Keratinocyte (primary cell): Measurements from ENCODE around the gene SUV39H1. TPM values are rescaled to one million over a fixed set of nuclear protein-coding genes. Genes with fewer than 3 reads are reported as not detected.

Source experiments
- DNase-seq: peaks from one replicate; pipeline ENCODE4 v3.0.0-alpha.2; 2011; ENCODE audit warnings: low read depth, missing footprints, low spot score
- FAIRE-seq: peaks from 2 replicates; lab custom pipeline; 2011; peaks lifted over from hg19 to GRCh38; lab: Jason Lieb, UNC
- H2AFZ ChIP-seq: 2 replicates; pipeline ENCODE4 v1.6.0; 2012; ENCODE audit warnings: low read length, control low read depth, inconsistent platforms; ENCODE audit not compliant: control insufficient read depth
- H3K27ac ChIP-seq: 2 replicates; pipeline ENCODE4 v1.5.1; 2011; ENCODE audit warnings: low read length; ENCODE audit not compliant: control insufficient read depth, insufficient read depth
- H3K27me3 ChIP-seq: 3 replicates; pipeline ENCODE4 v1.6.0; 2011; ENCODE audit warnings: low read length; ENCODE audit not compliant: control insufficient read depth, insufficient read depth; ENCODE audit errors: extremely low read depth
- H3K36me3 ChIP-seq, 2 experiments: 2 replicates in 1 of 2; 3 replicates in 1 of 2; pipeline ENCODE4 v1.5.1; 2011; ENCODE audit warnings: low read length in 2 of 2, mild to moderate bottlenecking in 1 of 2; ENCODE audit not compliant: control insufficient read depth in 2 of 2, insufficient read depth in 2 of 2; ENCODE audit errors: extremely low read depth in 1 of 2
- H3K4me1 ChIP-seq: 3 replicates; pipeline ENCODE4 v1.5.1; 2011; ENCODE audit warnings: low read length; ENCODE audit not compliant: control insufficient read depth, insufficient read depth; ENCODE audit errors: extremely low read depth
- H3K4me2 ChIP-seq: 3 replicates; pipeline ENCODE4 v1.6.0; 2011; ENCODE audit warnings: low read depth, low read length; ENCODE audit not compliant: control insufficient read depth, insufficient read depth; ENCODE audit errors: extremely low read depth
- H3K4me3 ChIP-seq, 3 experiments: fragments of 200-600 bp in 1 of 3; sonication (generic) in 1 of 3; 2 replicates in 2 of 3; 3 replicates in 1 of 3; pipeline ENCODE4 v1.5.1; 2011 to 2016; ENCODE audit warnings: low read length in 3 of 3, mild to moderate bottlenecking in 3 of 3, control low read depth in 2 of 3, inconsistent platforms in 1 of 3, low read depth in 1 of 3, mixed read lengths in 1 of 3, mixed run types in 1 of 3, moderate library complexity in 1 of 3; ENCODE audit not compliant: control insufficient read depth in 2 of 3, insufficient read depth in 2 of 3; ENCODE audit errors: extremely low read depth in 1 of 3
- H3K79me2 ChIP-seq: 2 replicates; pipeline ENCODE4 v1.6.0; 2012; ENCODE audit warnings: low read length; ENCODE audit not compliant: control insufficient read depth, insufficient read depth
- H3K9ac ChIP-seq: 3 replicates; pipeline ENCODE4 v1.6.0; 2011; ENCODE audit warnings: low read length; ENCODE audit not compliant: control insufficient read depth, insufficient read depth; ENCODE audit errors: extremely low read depth
- H3K9me1 ChIP-seq: 3 replicates; pipeline ENCODE4 v1.6.0; 2011; ENCODE audit warnings: low read length; ENCODE audit not compliant: control insufficient read depth, insufficient read depth; ENCODE audit errors: extremely low read depth
- H3K9me3 ChIP-seq: 2 replicates; pipeline ENCODE4 v1.5.1; 2012; ENCODE audit warnings: low read depth, low read length; ENCODE audit not compliant: control insufficient read depth
- H4K20me1 ChIP-seq: 3 replicates; pipeline ENCODE4 v1.6.0; 2011; ENCODE audit warnings: low read length; ENCODE audit not compliant: control insufficient read depth, insufficient read depth; ENCODE audit errors: extremely low read depth
- CTCF ChIP-seq, 3 experiments: IDR thresholded peaks in 1 of 3; conservative IDR thresholded peaks in 1 of 3; optimal IDR thresholded peaks in 1 of 3; 2 replicates in 2 of 3; 3 replicates in 1 of 3; pipeline versions ENCODE3 to v1.5.1; 2011; ENCODE audit warnings: low read length in 3 of 3, mild to moderate bottlenecking in 3 of 3, moderate library complexity in 2 of 3, control low read depth in 1 of 3, inconsistent platforms in 1 of 3; ENCODE audit not compliant: insufficient read depth in 2 of 3; ENCODE audit errors: extremely low read depth in 1 of 3
- EZH2 ChIP-seq: IDR thresholded peaks from one replicate; pipeline ENCODE4 v1.6.1; 2012; ENCODE audit warnings: inconsistent platforms, mild to moderate bottlenecking, low read length, moderate library complexity
- dilution Hi-C: fragments of 300-500 bp; cut with MboI; formaldehyde crosslinking; loops from one replicate; pipeline ENCODE4 v1.7.0; 2020; ENCODE audit warnings: low sequenced_read_pairs; ENCODE audit not compliant: extremely low pct_ligation_motif_present
- polyA plus RNA-seq, 5 experiments: library from polyadenylated mRNA; depleted of rRNA in 3 of 5; stranded (reverse) in 3 of 5; stranded (forward) in 1 of 5; unstranded in 1 of 5; fragments of >200 nt; gene quantifications; 1 replicate in 1 of 5; 2 replicates in 3 of 5; 3 replicates in 1 of 5; pipeline versions ENCODE4 v1.2.1 to v1.2.3, GENCODE V29; 2011 to 2012; ENCODE audit warnings: missing spikeins in 2 of 5, low read depth in 1 of 5, low replicate concordance in 1 of 5

Gene SUV39H1
- polyA plus RNA-seq, 1 donor (not counting 4 experiments of a cell fraction or from before 2014, with no cell fraction given): 4.9 TPM

GRCh38 chrX:48709522-48710112, 13.1 kb downstream of the SUV39H1 start:
- Histone ChIP-seq H3K27me3 (no peaks in the 10 kb centered on the region), H3K36me3 (no peaks in the 10 kb centered on the region), H4K20me1 (no peaks in the 10 kb centered on the region), H3K9me3 (peaks cover 3% of the 10 kb centered on the region), H3K4me1 (peaks cover 2% of the 10 kb centered on the region), H3K9ac (no peak overlapping the region), H3K27ac (no peak overlapping the region), H2AFZ (no peak overlapping the region), H3K4me3 (no peak overlapping the region), H3K79me2 (peaks cover 6% of the 10 kb centered on the region), H3K9me1 (no peaks in the 10 kb centered on the region), H3K4me2 (no peak overlapping the region)
- FAIRE-seq (no peak), DNase-seq (no peak)
- TF ChIP-seq EZH2: no peak
- no peak for TF ChIP-seq CTCF (optimal IDR thresholded peaks at IDR 0.05 in 1 of 3, IDR thresholded peaks at IDR 0.05 in 1 of 3, conservative IDR thresholded peaks at IDR 0.05 in 1 of 3; ENCODE audit: extremely low read depth in 1 of 3, insufficient read depth in 2 of 3, low read length in 3 of 3)
- dilution Hi-C loops: no loop called here

- peaks cover 3% of the 10 kb centered on the region for H3K9me3 ChIP-seq
- no peaks in the 10 kb centered on the region for H3K4me1 ChIP-seq
- H3K79me2 ChIP-seq: no peaks in the 10 kb centered on the region
- DNase-seq (no peak), FAIRE-seq (no peak)
- H3K9ac ChIP-seq: no peak overlapping the region
- no peak overlapping the region for H2AFZ ChIP-seq
- no peak overlapping the region for H3K27ac ChIP-seq
- H3K27me3 ChIP-seq: no peaks in the 10 kb centered on the region
- dilution Hi-C loops: no loop called here
- TF ChIP-seq CTCF (optimal IDR thresholded peaks at IDR 0.05 in 1 of 3, IDR thresholded peaks at IDR 0.05 in 1 of 3, conservative IDR thresholded peaks at IDR 0.05 in 1 of 3; ENCODE audit: extremely low read depth in 1 of 3, insufficient read depth in 2 of 3, low read length in 3 of 3): no peak
- TF ChIP-seq EZH2: no peak
- H3K9me1 ChIP-seq: no peaks in the 10 kb centered on the region
- H3K4me3 ChIP-seq: no peak overlapping the region
- H3K4me2 ChIP-seq: no peak overlapping the region
- H4K20me1 ChIP-seq: no peaks in the 10 kb centered on the region
- H3K36me3 ChIP-seq: no peaks in the 10 kb centered on the region
These were observed 14.8 kb downstream of the SUV39H1 start for GRCh38 chrX:48711162-48711928.
